ENCODE measurements around the gene FARP1.

- TF ChIP-seq CTCF (IDR thresholded peaks at IDR 0.05; ENCODE audit: insufficient read depth, low read depth, low read length), result no peak
- no peak for TF ChIP-seq EZH2 (IDR thresholded peaks at IDR 0.05; ENCODE audit: insufficient read depth, low read length)
These were observed 328.0 kb downstream of the FARP1 start for GRCh38 chr13:98470920-98471319.

Measured in astrocyte (in vitro differentiated cells and primary cell).